H1 (cell line): ENCODE results near the gene PPP1R9A. TPM values are rescaled to one million over a fixed set of nuclear protein-coding genes. Genes with fewer than 3 reads are reported as not detected.

Experiments
- CTCF ChIA-PET: fragments of 300-600 bp; sonication (Branson Sonifier 250); formaldehyde crosslinking; loops from one replicate; lab custom pipeline; 2021; ENCODE audit not compliant: partially characterized antibody; lab: Charles Lee
- POLR2A ChIA-PET: fragments of 300-600 bp; sonication (Branson Sonifier 250); formaldehyde crosslinking; loops from one replicate; lab custom pipeline; 2021; ENCODE audit warnings: inconsistent platforms; ENCODE audit not compliant: partially characterized antibody; lab: Charles Lee
- DNase-seq, 2 experiments: peaks; one replicate each; pipeline versions ENCODE4 v3.0.0 to v3.0.0-alpha.2; 2010 to 2022; ENCODE audit warnings: low spot score in 2 of 2, low read depth in 1 of 2, mixed read lengths in 1 of 2
- FAIRE-seq: peaks from 2 replicates; lab custom pipeline; 2011; peaks lifted over from hg19 to GRCh38; lab: Jason Lieb, UNC
- H2AFZ ChIP-seq: 2 replicates; pipeline ENCODE4 v1.8.1; 2012; ENCODE audit warnings: low read length, inconsistent platforms
- H2AK5ac ChIP-seq: 2 replicates; pipeline ENCODE4 v1.6.1; 2013; ENCODE audit warnings: low read depth, low read length
- H2BK120ac ChIP-seq: replicated peaks from 2 replicates; pipeline ENCODE3; 2013; ENCODE audit warnings: low read depth, low read length, inconsistent platforms
- H2BK12ac ChIP-seq: 2 replicates; pipeline ENCODE4 v1.6.1; 2013; ENCODE audit warnings: low read depth, low read length
- H2BK15ac ChIP-seq: 2 replicates; pipeline ENCODE4 v1.6.1; 2013; ENCODE audit warnings: low read length
- H2BK20ac ChIP-seq: 2 replicates; pipeline ENCODE4 v1.6.1; 2013; ENCODE audit warnings: low read length
- H2BK5ac ChIP-seq: 2 replicates; pipeline ENCODE4 v1.6.1; 2013; ENCODE audit warnings: low read depth, low read length
- H3K14ac ChIP-seq: 2 replicates; pipeline ENCODE4 v1.6.1; 2013; ENCODE audit warnings: inconsistent platforms; ENCODE audit not compliant: insufficient read length
- H3K18ac ChIP-seq: 2 replicates; pipeline ENCODE4 v1.6.1; 2013; ENCODE audit warnings: low read length; ENCODE audit errors: extremely low read depth
- H3K23ac ChIP-seq: 2 replicates; pipeline ENCODE4 v1.6.1; 2013; ENCODE audit warnings: inconsistent platforms; ENCODE audit not compliant: insufficient read length
- H3K23me2 ChIP-seq: 2 replicates; pipeline ENCODE4 v1.6.1; 2013; ENCODE audit warnings: low read depth, low read length
- H3K27ac ChIP-seq: 2 replicates; pipeline ENCODE4 v1.6.1; 2011; ENCODE audit warnings: low read depth, low read length, inconsistent platforms
- H3K27me3 ChIP-seq, 4 experiments: replicated peaks in 1 of 4; 1 replicate in 1 of 4; 2 replicates in 3 of 4; pipeline versions ENCODE4 v1.6.1 to v1.8.1; 2011 to 2013; ENCODE audit warnings: low read length in 3 of 4, mild to moderate bottlenecking in 3 of 4, inconsistent platforms in 2 of 4, mixed read lengths in 2 of 4, moderate library complexity in 1 of 4; ENCODE audit not compliant: control insufficient read depth in 3 of 4, insufficient read depth in 3 of 4; ENCODE audit errors: extremely low read depth in 1 of 4
- H3K36me3 ChIP-seq, 4 experiments: 2 replicates each; pipeline versions ENCODE4 v1.6.1 to v1.8.1; 2011 to 2013; ENCODE audit warnings: mild to moderate bottlenecking in 4 of 4, low read length in 3 of 4, moderate library complexity in 2 of 4, control low read depth in 1 of 4, inconsistent platforms in 1 of 4; ENCODE audit not compliant: insufficient read depth in 4 of 4, control insufficient read depth in 2 of 4
- H3K4ac ChIP-seq: replicated peaks from 2 replicates; pipeline ENCODE3; 2013; ENCODE audit warnings: low read length, low read depth, mixed read lengths, inconsistent platforms; ENCODE audit not compliant: insufficient read length
- H3K4me1 ChIP-seq, 4 experiments: replicated peaks in 1 of 4; 1 replicate in 1 of 4; 2 replicates in 3 of 4; pipeline versions ENCODE4 v1.6.1 to v1.8.1; 2011 to 2013; ENCODE audit warnings: low read length in 3 of 4, inconsistent platforms in 2 of 4, mixed read lengths in 1 of 4; ENCODE audit not compliant: insufficient read depth in 4 of 4, control insufficient read depth in 3 of 4
- H3K4me2 ChIP-seq, 2 experiments: 2 replicates each; pipeline versions ENCODE4 v1.6.1 to v1.8.1; 2011 to 2013; ENCODE audit warnings: low read depth in 2 of 2, low read length in 2 of 2, control low read depth in 1 of 2, inconsistent platforms in 1 of 2, mild to moderate bottlenecking in 1 of 2; ENCODE audit not compliant: insufficient read depth in 1 of 2
- H3K4me3 ChIP-seq, 4 experiments: fragments of 200-600, 300-600 bp in 1 of 4; sonication (generic), shearing (Covaris generic), sonication (Bioruptor Twin) in 1 of 4; 2 replicates each; pipeline versions ENCODE4 v1.5.1 to v1.8.1; 2011 to 2016; ENCODE audit warnings: low read length in 4 of 4, low read depth in 3 of 4, control low read depth in 2 of 4, inconsistent platforms in 2 of 4, mild to moderate bottlenecking in 2 of 4, mixed read lengths in 1 of 4, moderate library complexity in 1 of 4; ENCODE audit not compliant: insufficient read depth in 2 of 4; ENCODE audit errors: extremely low read depth in 1 of 4
- H3K56ac ChIP-seq: replicated peaks from 2 replicates; pipeline ENCODE3; 2013; ENCODE audit warnings: low read depth, mild to moderate bottlenecking, mixed read lengths, low read length, inconsistent platforms; ENCODE audit not compliant: insufficient read length
- H3K79me1 ChIP-seq: 2 replicates; pipeline ENCODE4 v1.6.1; 2013; ENCODE audit warnings: low read depth, low read length, control low read depth
- H3K79me2 ChIP-seq, 2 experiments: 2 replicates each; pipeline versions ENCODE4 v1.6.1 to v1.8.1; 2012 to 2013; ENCODE audit warnings: low read length in 2 of 2, mild to moderate bottlenecking in 2 of 2, inconsistent platforms in 1 of 2; ENCODE audit not compliant: insufficient read depth in 2 of 2, control insufficient read depth in 1 of 2
- H3K9ac ChIP-seq, 4 experiments: replicated peaks in 1 of 4; 1 replicate in 1 of 4; 2 replicates in 3 of 4; pipeline versions ENCODE4 v1.6.1 to v1.8.1; 2011 to 2013; ENCODE audit warnings: low read depth in 3 of 4, low read length in 3 of 4, control low read depth in 2 of 4, mild to moderate bottlenecking in 2 of 4, moderate library complexity in 2 of 4, inconsistent platforms in 1 of 4; ENCODE audit errors: extremely low read depth in 1 of 4
- H3K9me3 ChIP-seq, 2 experiments: 2 replicates each; pipeline versions ENCODE4 v1.6.1 to v1.8.1; 2012 to 2013; ENCODE audit warnings: mild to moderate bottlenecking in 2 of 2, moderate library complexity in 2 of 2, control low read depth in 1 of 2, inconsistent platforms in 1 of 2, low read depth in 1 of 2, low read length in 1 of 2, mixed read lengths in 1 of 2; ENCODE audit not compliant: insufficient read depth in 2 of 2
- H4K20me1 ChIP-seq, 2 experiments: replicated peaks in 1 of 2; 2 replicates each; pipeline versions ENCODE3 to v1.8.1; 2011 to 2013; ENCODE audit warnings: inconsistent platforms in 2 of 2, low read length in 2 of 2, mild to moderate bottlenecking in 1 of 2; ENCODE audit not compliant: insufficient read depth in 2 of 2, control insufficient read depth in 1 of 2
- H4K5ac ChIP-seq: 2 replicates; pipeline ENCODE4 v1.6.1; 2013; ENCODE audit warnings: low read length, low read depth, mixed read lengths, inconsistent platforms; ENCODE audit not compliant: insufficient read length
- H4K8ac ChIP-seq: 2 replicates; pipeline ENCODE4 v1.8.0; 2013; ENCODE audit warnings: mild to moderate bottlenecking, moderate library complexity, low read length, inconsistent platforms; ENCODE audit not compliant: insufficient read depth; ENCODE audit errors: extremely low read depth
- H4K91ac ChIP-seq: replicated peaks from 2 replicates; pipeline ENCODE3; 2013; ENCODE audit warnings: low read length, mixed read lengths, inconsistent platforms; ENCODE audit not compliant: insufficient read length
- ATF2 ChIP-seq: IDR thresholded peaks from 2 replicates; pipeline ENCODE4 v1.6.1; 2012; ENCODE audit warnings: low read length, inconsistent platforms
- CTBP2 ChIP-seq: IDR thresholded peaks from 2 replicates; pipeline ENCODE4 v1.7.0; 2011; ENCODE audit warnings: borderline replicate concordance, mild to moderate bottlenecking, moderate library complexity, mixed read lengths, low read length; ENCODE audit not compliant: insufficient read depth, insufficient read length
- CTCF ChIP-seq, 3 experiments: IDR thresholded peaks; 1 replicate in 2 of 3; 2 replicates in 1 of 3; pipeline versions ENCODE4 v1.5.1 to v1.6.1; 2011; ENCODE audit warnings: low read length in 3 of 3, mild to moderate bottlenecking in 3 of 3, inconsistent platforms in 2 of 3, low read depth in 1 of 3, moderate library complexity in 1 of 3; ENCODE audit not compliant: insufficient read depth in 1 of 3; ENCODE audit errors: control extremely low read depth in 1 of 3
- GTF2F1 ChIP-seq: IDR thresholded peaks from 2 replicates; pipeline ENCODE4 v1.6.1; 2012; ENCODE audit warnings: low read depth, low read length, improper control_type of control experiment, borderline replicate concordance
- JUN ChIP-seq: IDR thresholded peaks from 2 replicates; pipeline ENCODE4 v1.6.1; 2011; ENCODE audit warnings: low read depth, mild to moderate bottlenecking, improper control_type of control experiment, low read length
- KDM4A ChIP-seq: IDR thresholded peaks from one replicate; pipeline ENCODE4 v1.7.1; 2012; ENCODE audit warnings: low read depth, mild to moderate bottlenecking, moderate library complexity, low read length, inconsistent platforms; ENCODE audit not compliant: severe bottlenecking
- PHF8 ChIP-seq: fragments of 200-600 bp; sonication (generic); conservative IDR thresholded peaks from 2 replicates; pipeline ENCODE4 v1.7.1; 2012; ENCODE audit warnings: low read depth, mild to moderate bottlenecking, inconsistent platforms, low read length, moderate library complexity
- POLR2A ChIP-seq, 2 experiments: IDR thresholded peaks; 1 replicate in 1 of 2; 2 replicates in 1 of 2; pipeline ENCODE4 v1.6.1; 2011; ENCODE audit warnings: low read depth in 2 of 2, low read length in 2 of 2, mild to moderate bottlenecking in 2 of 2; ENCODE audit errors: control extremely low read depth in 1 of 2
- SP4 ChIP-seq: IDR thresholded peaks from 2 replicates; pipeline ENCODE4 v1.6.1; 2012; ENCODE audit warnings: low read length, inconsistent platforms
- TBP ChIP-seq: IDR thresholded peaks from 2 replicates; pipeline ENCODE4 v1.6.1; 2011; ENCODE audit warnings: low read depth, low read length, improper control_type of control experiment
- TCF12 ChIP-seq: IDR thresholded peaks from 2 replicates; pipeline ENCODE4 v1.6.1; 2011; ENCODE audit warnings: low read depth, mild to moderate bottlenecking, low read length
- polyA plus RNA-seq, 7 experiments: library from polyadenylated mRNA; depleted of rRNA in 3 of 7; stranded (reverse) in 5 of 7; unstranded in 2 of 7; fragments of >200 nt in 5 of 7; fragments of 200-250 nt in 2 of 7; gene quantifications; 1 replicate in 5 of 7; 2 replicates in 1 of 7; 4 replicates in 1 of 7; pipeline versions ENCODE4 v1.2.1 to v1.2.3, GENCODE V29; 2011 to 2013; ENCODE audit warnings: missing spikeins in 2 of 7, mixed read lengths in 2 of 7
- total RNA-seq: library from RNA; stranded (reverse); fragmentation: NEBNext Ultra II Directional; extraction: Animal tissue kit (Norgen Biotek cat#: 25700); gene quantifications from 2 replicates; pipeline ENCODE4 v1.2.1, GENCODE V29; 2021

The PPP1R9A gene
- total and polyA plus RNA-seq, 2 of the 8 experiments (the other 6 are each of a cell fraction or from before 2014, with no cell fraction given): 3.0 to 20.3 TPM

DNA sequence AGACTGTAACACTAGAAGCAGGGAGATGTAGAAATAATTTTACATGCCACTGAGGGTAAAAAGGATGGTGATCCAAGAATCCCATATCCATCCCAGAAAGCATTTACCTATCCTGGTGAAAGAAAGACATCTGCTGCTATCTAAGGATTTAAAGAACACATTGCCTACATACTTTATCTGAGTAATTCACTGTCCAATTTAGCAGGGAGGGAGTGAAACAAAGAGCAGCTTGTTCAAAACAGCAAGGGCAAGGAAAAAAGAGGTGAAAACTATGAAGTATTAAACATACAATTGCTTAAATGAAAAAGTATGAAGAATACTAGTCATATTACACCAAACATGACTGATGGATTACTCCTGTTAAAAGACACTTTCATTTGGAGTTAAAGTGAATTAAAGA, 206.2 kb downstream of the PPP1R9A start:
- Histone ChIP-seq H2BK12ac (no peak overlapping the region), H3K23ac (no peak overlapping the region), H2BK20ac (no peak overlapping the region), H2AFZ (no peak overlapping the region), H4K20me1 (no peaks in the 10 kb centered on the region), H3K79me2 (no peaks in the 10 kb centered on the region), H2AK5ac (no peak overlapping the region), H3K23me2 (no peaks in the 10 kb centered on the region), H3K79me1 (no peaks in the 10 kb centered on the region), H3K4me1 (peaks cover 0 to 3% (median 0%) of the 10 kb centered on the region in 4 experiments; a peak in 1 of 7 replicates), H3K4ac (no peak overlapping the region), H2BK15ac (no peak overlapping the region), H3K4me2 (no peak overlapping the region), H3K27ac (no peak overlapping the region), H3K18ac (no peak overlapping the region), H2BK120ac (no peak overlapping the region), H4K5ac (no peak overlapping the region), H3K56ac (no peak overlapping the region), H3K36me3 (no peaks in the 10 kb centered on the region), H3K27me3 (no peaks in the 10 kb centered on the region), H3K9me3 (no peaks in the 10 kb centered on the region), H2BK5ac (no peak overlapping the region), H3K9ac (no peak overlapping the region), H3K14ac (no peak overlapping the region), H4K8ac (no peak overlapping the region), H4K91ac (no peak overlapping the region), H3K4me3 (no peak overlapping the region)
- TF ChIP-seq GTF2F1 (no peak), TBP (no peak), CTBP2 (no peak), PHF8 (no peak), KDM4A (no peak), TCF12 (no peak), JUN (no peak), SP4 (no peak), ATF2 (no peak), CTCF (IDR thresholded peaks at IDR 0.05; ENCODE audit: control extremely low read depth in 1 of 3, insufficient read depth in 1 of 3, low read depth in 1 of 3, low read length in 3 of 3) (no peak), POLR2A (IDR thresholded peaks at IDR 0.05; ENCODE audit: control extremely low read depth in 1 of 2, low read depth in 2 of 2, low read length in 2 of 2) (no peak)
- ChIA-PET CTCF (no interaction called here), POLR2A (no interaction called here)
- DNase-seq: no peak
- no peak for FAIRE-seq
